Endothelial cell of hepatic sinusoid (primary cell): ENCODE results near the gene IKZF5.

Experiments used
- in situ Hi-C: cut with HindIII; loops from 2 replicates; pipeline ENCODE4 v1.10.0; 2017; ENCODE audit warnings: low sequenced_read_pairs

Gene IKZF5

GRCh38 chr10:123008355-123009104 lies at the start of gene IKZF5, which contains the start of gene ACADSB:
Gene IKZF5 (minus strand): TSS chr10:123008795. CDS start chr10:122998625, 10,170 bp downstream.
Gene ACADSB (plus strand): TSS chr10:123009006. CDS start chr10:123009030, 24 bp downstream.
- in situ Hi-C loops = no loop called here

- in situ Hi-C loops = no loop called here
Measured at GRCh38 chr10:123057968-123058367, 49.4 kb upstream of the IKZF5 start.

GRCh38 chr10:123045961-123046731 lies 37.6 kb upstream of the IKZF5 start:
- in situ Hi-C loops = no loop called here

- in situ Hi-C loops = no loop called here
Measured at GRCh38 chr10:123044391-123044790, 35.8 kb upstream of the IKZF5 start.

GRCh38 chr10:123043409-123043925 lies 34.9 kb upstream of the IKZF5 start:
- in situ Hi-C loops = no loop called here

- in situ Hi-C loops = no loop called here
Measured at GRCh38 chr10:123042708-123043408, 34.3 kb upstream of the IKZF5 start.

GRCh38 chr10:123039632-123039930 lies 31.0 kb upstream of the IKZF5 start:
- in situ Hi-C loops = no loop called here

GRCh38 chr10:123038782-123039631 lies 30.4 kb upstream of the IKZF5 start:
- in situ Hi-C loops = no loop called here

GRCh38 chr10:123035467-123036086 lies 27.0 kb upstream of the IKZF5 start:
- in situ Hi-C loops = no loop called here

- in situ Hi-C loops = no loop called here
Measured at GRCh38 chr10:123034332-123034731, 25.7 kb upstream of the IKZF5 start.

GRCh38 chr10:123031124-123031523 lies 22.5 kb upstream of the IKZF5 start:
- in situ Hi-C loops = no loop called here

- in situ Hi-C loops = no loop called here
Measured at GRCh38 chr10:123027861-123028260, 19.3 kb upstream of the IKZF5 start.

- in situ Hi-C loops = no loop called here
Measured at GRCh38 chr10:123026302-123026701, 17.7 kb upstream of the IKZF5 start.

- in situ Hi-C loops = no loop called here
Measured at GRCh38 chr10:123024540-123024939, 15.9 kb upstream of the IKZF5 start.

- in situ Hi-C loops = no loop called here
Measured at GRCh38 chr10:123021517-123021916, 12.9 kb upstream of the IKZF5 start.

- in situ Hi-C loops = no loop called here
Measured at GRCh38 chr10:123019941-123020703, 11.5 kb upstream of the IKZF5 start.

- in situ Hi-C loops = no loop called here
Measured at GRCh38 chr10:123019264-123019663, 10.7 kb upstream of the IKZF5 start.

- in situ Hi-C loops = no loop called here
Measured at GRCh38 chr10:123018531-123018930, 9.9 kb upstream of the IKZF5 start.

- in situ Hi-C loops = no loop called here
Measured at GRCh38 chr10:123017421-123018165, 9.0 kb upstream of the IKZF5 start.
